ENCODE data around the gene ARHGAP15. TPM values are rescaled to one million over a fixed set of nuclear protein-coding genes. Genes with fewer than 3 reads are reported as not detected.

The ARHGAP15 gene
- polyA plus RNA-seq, 1 donor, result 8.1 TPM

- no peak for DNase-seq (ENCODE audit: low read depth)
Measured at GRCh38 chr2:143717536-143718168, 588.4 kb downstream of the ARHGAP15 start.

- DNase-seq (ENCODE audit: low read depth), result no peak
Measured at GRCh38 chr2:143718745-143719144, 589.5 kb downstream of the ARHGAP15 start.

GRCh38 chr2:143719406-143719805 is 590.2 kb downstream of the ARHGAP15 start:
- no peak for DNase-seq (ENCODE audit: low read depth)

GRCh38 chr2:143720095-143720664 is 591.0 kb downstream of the ARHGAP15 start:
- no peak for DNase-seq (ENCODE audit: low read depth)

- DNase-seq (ENCODE audit: low read depth), result no peak
Measured at GRCh38 chr2:143725400-143725799, 596.2 kb downstream of the ARHGAP15 start.

- DNase-seq (ENCODE audit: low read depth), result no peak
Measured at GRCh38 chr2:143726151-143726845, 597.1 kb downstream of the ARHGAP15 start.

GRCh38 chr2:143728498-143728897 is 599.3 kb downstream of the ARHGAP15 start:
- no peak for DNase-seq (ENCODE audit: low read depth)

- DNase-seq (ENCODE audit: low read depth), result no peak
Measured at GRCh38 chr2:143729296-143729814, 600.1 kb downstream of the ARHGAP15 start.

- no peak for DNase-seq (ENCODE audit: low read depth)
Measured at GRCh38 chr2:143730155-143730952, 601.1 kb downstream of the ARHGAP15 start.

GRCh38 chr2:143730953-143731260 is 601.7 kb downstream of the ARHGAP15 start:
- DNase-seq (ENCODE audit: low read depth), result no peak

- DNase-seq (ENCODE audit: low read depth), result no peak
Measured at GRCh38 chr2:143732076-143732475, 602.9 kb downstream of the ARHGAP15 start.

- DNase-seq (ENCODE audit: low read depth), result no peak
Measured at GRCh38 chr2:143732871-143733270, 603.7 kb downstream of the ARHGAP15 start.

GRCh38 chr2:143734507-143734906 is 605.3 kb downstream of the ARHGAP15 start:
- DNase-seq (ENCODE audit: low read depth), result no peak

GRCh38 chr2:143736904-143737303 is 607.7 kb downstream of the ARHGAP15 start:
- no peak for DNase-seq (ENCODE audit: low read depth)

GRCh38 chr2:143740431-143740830 is 611.2 kb downstream of the ARHGAP15 start:
- DNase-seq (ENCODE audit: low read depth), result no peak

GRCh38 chr2:143741205-143741604 is 612.0 kb downstream of the ARHGAP15 start:
- DNase-seq (ENCODE audit: low read depth), result no peak

- no peak for DNase-seq (ENCODE audit: low read depth)
Measured at GRCh38 chr2:143742581-143742980, 613.4 kb downstream of the ARHGAP15 start.

- DNase-seq (ENCODE audit: low read depth), result no peak
Measured at GRCh38 chr2:143744114-143744513, 614.9 kb downstream of the ARHGAP15 start.

- DNase-seq (ENCODE audit: low read depth), result no peak
Measured at GRCh38 chr2:143745060-143745459, 615.8 kb downstream of the ARHGAP15 start.

- no peak for DNase-seq (ENCODE audit: low read depth)
Measured at GRCh38 chr2:143754742-143755141, 625.5 kb downstream of the ARHGAP15 start.

GRCh38 chr2:143758629-143759330 is 629.6 kb downstream of the ARHGAP15 start:
- no peak for DNase-seq (ENCODE audit: low read depth)

- no peak for DNase-seq (ENCODE audit: low read depth)
Measured at GRCh38 chr2:143759455-143759854, 630.2 kb downstream of the ARHGAP15 start.
